HG03103 (cell line): ENCODE results near the gene ETNPPL.

Experiments used
- ATAC-seq: cut with Tn5 transposase; IDR thresholded peaks from one replicate; pipeline ENCODE4 v1.9.1; 2021; ENCODE audit warnings: low read depth; ENCODE audit not compliant: unreplicated experiment

Gene ETNPPL

GRCh38 chr4:108762559-108763225 lies at the start of gene ETNPPL:
Gene ETNPPL (minus strand): TSS chr4:108763053. CDS start chr4:108762898, 155 bp downstream.
- ATAC-seq: no peak

GRCh38 chr4:108811486-108811885 lies 48.6 kb upstream of the ETNPPL start:
- no peak for ATAC-seq

GRCh38 chr4:108810087-108810486 lies 47.2 kb upstream of the ETNPPL start:
- no peak for ATAC-seq

DNA sequence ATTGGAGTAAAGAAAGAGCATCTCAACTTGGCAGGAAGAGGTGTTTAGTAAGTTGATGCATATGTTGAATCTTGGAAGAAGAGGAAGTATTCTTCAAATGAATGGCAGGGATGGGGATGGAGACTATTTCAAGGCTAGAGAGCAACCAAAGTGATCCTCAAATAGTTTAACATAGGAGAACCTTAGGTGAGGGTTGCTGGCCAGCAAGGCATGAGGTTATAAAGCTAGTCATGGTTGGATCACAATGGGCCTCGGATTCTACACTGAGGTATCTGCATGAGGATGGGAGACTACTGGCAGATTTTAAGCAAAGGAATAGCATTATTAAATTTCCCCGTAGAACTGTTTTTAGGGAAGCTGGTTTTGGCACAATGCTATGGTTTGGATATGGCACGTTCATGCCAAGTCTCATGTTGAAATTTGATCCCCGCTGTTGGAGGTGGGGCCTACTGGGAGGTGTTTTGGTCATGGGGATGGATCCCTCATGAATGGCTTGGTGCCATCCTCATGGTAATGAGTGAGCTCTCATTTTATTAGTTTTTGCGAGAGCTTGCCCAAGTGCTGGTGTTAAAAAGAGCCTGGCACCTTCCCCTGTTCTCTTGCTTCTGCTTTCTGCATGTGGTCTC lies 41.9 kb upstream of the ETNPPL start:
- no peak for ATAC-seq

GRCh38 chr4:108799306-108799705 lies 36.5 kb upstream of the ETNPPL start:
- no peak for ATAC-seq

- ATAC-seq: no peak
Measured at GRCh38 chr4:108796173-108796572, 33.3 kb upstream of the ETNPPL start.

DNA sequence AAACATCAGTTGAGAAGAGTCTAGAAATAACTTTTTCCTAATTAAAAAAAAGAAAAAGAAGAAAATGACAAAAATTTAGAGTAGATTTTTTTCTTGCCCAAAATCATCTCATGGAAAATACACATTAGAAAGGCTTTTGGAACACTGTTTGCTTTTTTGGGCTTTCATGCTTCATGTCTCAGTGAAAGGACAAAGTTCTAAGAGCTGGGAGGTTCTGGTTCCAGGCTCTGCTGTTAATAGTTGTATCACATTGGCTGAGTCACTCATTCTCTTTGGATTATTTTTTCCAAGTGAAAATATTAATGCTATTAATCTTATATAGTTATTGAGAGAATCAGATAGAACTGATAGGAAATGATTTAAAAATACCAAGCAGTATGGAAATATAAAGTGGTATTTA lies 32.9 kb upstream of the ETNPPL start:
- ATAC-seq: no peak

- ATAC-seq: no peak
Measured at GRCh38 chr4:108794136-108794535, 31.3 kb upstream of the ETNPPL start.

DNA sequence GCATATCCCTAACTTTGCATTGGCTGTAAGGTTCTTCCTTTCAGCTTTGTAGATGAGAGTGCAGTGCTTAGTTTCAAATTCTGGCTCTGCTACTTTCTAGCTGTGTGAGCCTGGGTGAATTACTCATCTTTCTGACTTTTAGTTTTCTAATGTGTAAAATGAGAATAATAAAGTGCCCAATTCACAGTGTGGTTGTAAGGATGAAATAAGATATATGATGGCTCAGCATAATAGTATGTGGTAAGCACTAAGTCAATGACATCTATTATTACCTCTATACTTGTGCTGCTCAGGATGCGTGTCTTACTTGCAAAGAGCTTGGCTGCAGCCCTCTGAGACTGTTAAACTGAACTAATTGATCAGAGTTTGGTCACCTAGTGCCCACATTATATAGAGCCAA lies 30.6 kb upstream of the ETNPPL start:
- no peak for ATAC-seq

- no peak for ATAC-seq
Measured at GRCh38 chr4:108788731-108789130, 25.9 kb upstream of the ETNPPL start.

GRCh38 chr4:108787724-108788123 lies 24.9 kb upstream of the ETNPPL start:
- no peak for ATAC-seq

DNA sequence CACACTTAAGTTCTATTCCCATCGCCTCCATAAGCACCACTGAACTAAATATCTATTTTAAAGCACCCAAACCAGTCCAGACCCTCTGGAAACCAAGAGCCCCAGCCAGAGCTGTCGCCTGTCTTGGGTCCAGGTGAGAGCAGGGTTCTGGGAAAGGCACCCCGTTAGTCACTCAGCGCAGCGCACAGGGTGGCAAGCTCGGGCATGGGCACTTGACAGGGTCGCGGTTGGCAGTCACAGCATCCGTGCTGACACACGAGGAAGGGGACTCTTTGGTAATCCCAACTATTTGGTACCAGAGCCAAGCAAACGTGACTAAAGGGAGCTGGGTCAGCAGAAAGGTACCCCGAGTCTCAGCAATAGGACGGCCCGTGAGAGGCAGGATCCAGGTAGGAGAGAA lies 24.3 kb upstream of the ETNPPL start:
- ATAC-seq: no peak

DNA sequence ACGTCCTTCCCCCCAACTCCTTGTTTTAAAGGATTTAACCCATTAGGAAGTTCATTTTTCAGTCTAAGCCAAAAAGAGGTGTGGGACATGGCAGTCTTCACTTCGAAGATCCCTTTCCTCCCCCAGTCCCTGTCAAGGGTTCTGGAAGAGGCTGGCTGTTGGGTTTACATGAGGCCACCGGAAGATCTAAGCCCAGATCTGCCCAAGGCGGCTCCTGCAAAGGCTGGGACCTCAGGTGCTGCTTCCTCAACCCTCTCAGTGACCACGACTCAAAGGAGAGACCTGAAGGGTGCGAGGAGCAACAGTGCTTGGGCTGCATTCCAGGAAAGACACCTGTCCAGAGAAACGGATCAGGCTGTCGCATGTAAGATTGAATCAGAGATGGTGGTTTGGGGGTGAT lies 23.5 kb upstream of the ETNPPL start:
- no peak for ATAC-seq

- no peak for ATAC-seq
Measured at GRCh38 chr4:108783665-108784463, 21.0 kb upstream of the ETNPPL start.

GRCh38 chr4:108779958-108780357 lies 17.1 kb upstream of the ETNPPL start:
- no peak for ATAC-seq

DNA sequence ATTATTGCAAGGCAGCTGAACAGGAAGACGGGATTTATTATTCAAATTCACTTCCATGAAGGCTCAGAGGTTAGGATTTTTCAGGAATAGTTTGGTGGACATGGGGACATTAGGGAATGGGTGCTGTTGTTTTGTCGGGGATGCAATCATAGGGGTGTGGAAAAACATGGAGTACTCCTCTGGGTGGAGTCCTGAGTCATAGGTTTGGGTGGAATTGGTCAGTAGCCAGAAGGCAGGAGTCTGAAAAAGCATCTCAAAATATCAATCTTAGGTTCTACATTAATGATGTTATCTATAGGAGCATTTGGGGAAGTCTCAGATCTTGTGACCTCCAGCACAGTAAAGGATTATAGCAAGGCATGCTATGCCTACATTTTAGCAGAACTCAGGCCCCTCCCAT lies 14.5 kb upstream of the ETNPPL start:
- ATAC-seq: no peak

- no peak for ATAC-seq
Measured at GRCh38 chr4:108775921-108776320, 13.1 kb upstream of the ETNPPL start.

- ATAC-seq: no peak
Measured at GRCh38 chr4:108774809-108775530, 12.1 kb upstream of the ETNPPL start.

- no peak for ATAC-seq
Measured at GRCh38 chr4:108772402-108772801, 9.5 kb upstream of the ETNPPL start.

- ATAC-seq: no peak
Measured at GRCh38 chr4:108766058-108766457, 3.2 kb upstream of the ETNPPL start.

DNA sequence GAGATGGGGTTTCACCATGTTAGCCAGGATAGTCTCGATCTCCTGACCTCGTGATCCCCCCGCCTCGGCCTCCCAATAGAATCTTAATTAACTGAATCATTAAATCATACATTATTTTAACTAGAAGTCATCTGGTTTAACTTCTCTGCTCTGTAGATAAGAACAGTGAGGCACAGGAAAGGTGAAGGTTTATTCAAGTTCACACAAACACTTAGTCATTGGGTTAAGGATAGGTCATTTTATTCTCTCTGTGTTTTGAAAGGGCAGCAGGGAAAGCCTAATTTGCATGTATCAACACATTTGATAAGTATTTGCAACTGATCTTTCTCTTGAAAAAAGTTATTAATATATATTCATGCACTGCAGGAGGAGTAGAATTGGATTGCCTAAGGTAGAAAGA lies 1.1 kb upstream of the ETNPPL start:
- ATAC-seq: no peak
